Measurements from ENCODE around the gene AQP3. TPM values are rescaled to one million over a fixed set of nuclear protein-coding genes. Genes with fewer than 3 reads are reported as not detected.

The AQP3 gene
- total and polyA plus RNA-seq, 2 of the 13 experiments (the other 11 are each of a cell fraction or from before 2014, with no cell fraction given): 1.4 to 5.5 TPM

- CTCF ChIA-PET (ENCODE audit: low intra/inter-chr PET ratio, low total read pairs): no interaction called here
- H3K9me3 ChIP-seq (ENCODE audit: low read length): no peaks in the 10 kb centered on the region
- 43% methylated on average over 5 of the region's 5 CpGs for WGBS (ENCODE audit: low lambda C conversion rate)
- H3K79me2 ChIP-seq (ENCODE audit: insufficient read depth, low read length): no peaks in the 10 kb centered on the region
- H3K27me3 ChIP-seq (ENCODE audit: control insufficient read depth in 1 of 2, insufficient read depth in 2 of 2, low read length in 2 of 2): peaks cover 3 to 52% of the 10 kb centered on the region in 2 experiments; a peak in 4 of 5 replicates
- in situ Hi-C loops (cut with HindIII; ENCODE audit: extremely low pct_ligation_motif_present, low pct_unique_long_range_greater_than_20kb): no loop called here
- POLR2A ChIA-PET: interaction anchor here (2.1 kb wide), 1 partner anchor 50 kb away, joined by 9 read pairs; no protein-coding TSS in a partner anchor
- H3K9ac ChIP-seq (ENCODE audit: insufficient read depth, low read depth, low read length): no peak overlapping the region
- no peaks in the 10 kb centered on the region for H4K20me1 ChIP-seq (ENCODE audit: insufficient read depth, low read length)
- no peak overlapping the region for H3K4me2 ChIP-seq (ENCODE audit: low read depth, low read length)
- ATAC-seq: no peak
- no peak overlapping the region for H2AFZ ChIP-seq (ENCODE audit: low read length)
- H3K27ac ChIP-seq (ENCODE audit: extremely low read length, insufficient read depth, low read length): no peak overlapping the region
- no peak for DNase-seq (ENCODE audit: low spot score)
- no TSS peak for BruUV-seq (replicated peaks)
- no peak for FAIRE-seq
- H3K36me3 ChIP-seq (replicated peaks in 1 of 2; ENCODE audit: control insufficient read depth in 1 of 2, insufficient read depth in 2 of 2, low read length in 2 of 2): no peaks in the 10 kb centered on the region
- intact Hi-C loops (cut with micrococcal nuclease; ENCODE audit: unreplicated experiment): loop anchor here (5.0 kb wide), 1 partner anchor 50 kb away; no protein-coding TSS in a partner anchor
- peaks cover 59% of the 10 kb centered on the region for H3K4me1 ChIP-seq (ENCODE audit: insufficient read depth, low read length)
- H3K4me3 ChIP-seq (replicated peaks in 1 of 3; ENCODE audit: insufficient read depth in 1 of 3, low read depth in 2 of 3, low read length in 3 of 3): no peak overlapping the region
- TF ChIP-seq KAT8 (CRISPR knock-in tag; IDR thresholded peaks at IDR 0.05) (no peak), GATA4 (IDR thresholded peaks at IDR 0.05; ENCODE audit: borderline replicate concordance, low read depth) (no peak), FOXM1 (CRISPR knock-in tag; IDR thresholded peaks at IDR 0.05) (no peak), KDM6A (CRISPR knock-in tag; IDR thresholded peaks at IDR 0.05; ENCODE audit: low read depth) (no peak), ZNF619 (CRISPR knock-in tag; IDR thresholded peaks at IDR 0.05) (no peak), ZUFSP (CRISPR knock-in tag; IDR thresholded peaks at IDR 0.05; ENCODE audit: borderline replicate concordance) (no peak), TAF15 (IDR thresholded peaks at IDR 0.05; ENCODE audit: low read depth, low read length, poor library complexity, severe bottlenecking) (no peak), ARNT2 (CRISPR knock-in tag; IDR thresholded peaks at IDR 0.05; ENCODE audit: low read depth) (no peak), NR1H2 (CRISPR knock-in tag; IDR thresholded peaks at IDR 0.05; ENCODE audit: borderline replicate concordance, low read depth) (no peak), ZSCAN31 (CRISPR knock-in tag; IDR thresholded peaks at IDR 0.05; ENCODE audit: low read depth) (no peak), PCBP2 (optimal IDR thresholded peaks at IDR 0.05; ENCODE audit: low read depth, low read length, poor library complexity, severe bottlenecking) (no peak), ATF2 (CRISPR knock-in tag; IDR thresholded peaks at IDR 0.05) (no peak), ZNF788 (CRISPR knock-in tag; IDR thresholded peaks at IDR 0.05; ENCODE audit: borderline replicate concordance) (no peak), ZNF253 (CRISPR knock-in tag; IDR thresholded peaks at IDR 0.05; ENCODE audit: borderline replicate concordance) (no peak), MBD4 (IDR thresholded peaks at IDR 0.05; ENCODE audit: borderline replicate concordance, low read length) (no peak)
- TF ChIP-seq, protein P1, sequence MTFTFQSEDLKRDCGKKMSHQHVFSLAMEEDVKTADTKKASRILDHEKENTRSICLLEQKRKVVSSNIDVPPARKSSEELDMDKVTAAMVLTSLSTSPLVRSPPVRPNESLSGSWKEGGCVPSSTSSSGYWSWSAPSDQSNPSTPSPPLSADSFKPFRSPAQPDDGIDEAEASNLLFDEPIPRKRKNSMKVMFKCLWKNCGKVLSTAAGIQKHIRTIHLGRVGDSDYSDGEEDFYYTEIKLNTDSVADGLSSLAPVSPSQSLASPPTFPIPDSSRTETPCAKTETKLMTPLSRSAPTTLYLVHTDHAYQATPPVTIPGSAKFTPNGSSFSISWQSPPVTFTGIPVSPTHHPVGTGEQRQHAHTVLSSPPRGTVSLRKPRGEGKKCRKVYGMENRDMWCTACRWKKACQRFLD (CRISPR knock-in tag; IDR thresholded peaks at IDR 0.05; ENCODE audit: borderline replicate concordance): no peak
- TF ChIP-seq, protein P2, sequence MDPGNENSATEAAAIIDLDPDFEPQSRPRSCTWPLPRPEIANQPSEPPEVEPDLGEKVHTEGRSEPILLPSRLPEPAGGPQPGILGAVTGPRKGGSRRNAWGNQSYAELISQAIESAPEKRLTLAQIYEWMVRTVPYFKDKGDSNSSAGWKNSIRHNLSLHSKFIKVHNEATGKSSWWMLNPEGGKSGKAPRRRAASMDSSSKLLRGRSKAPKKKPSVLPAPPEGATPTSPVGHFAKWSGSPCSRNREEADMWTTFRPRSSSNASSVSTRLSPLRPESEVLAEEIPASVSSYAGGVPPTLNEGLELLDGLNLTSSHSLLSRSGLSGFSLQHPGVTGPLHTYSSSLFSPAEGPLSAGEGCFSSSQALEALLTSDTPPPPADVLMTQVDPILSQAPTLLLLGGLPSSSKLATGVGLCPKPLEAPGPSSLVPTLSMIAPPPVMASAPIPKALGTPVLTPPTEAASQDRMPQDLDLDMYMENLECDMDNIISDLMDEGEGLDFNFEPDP (CRISPR knock-in tag; conservative IDR thresholded peaks at IDR 0.05): no peak
- TF ChIP-seq, protein P3, sequence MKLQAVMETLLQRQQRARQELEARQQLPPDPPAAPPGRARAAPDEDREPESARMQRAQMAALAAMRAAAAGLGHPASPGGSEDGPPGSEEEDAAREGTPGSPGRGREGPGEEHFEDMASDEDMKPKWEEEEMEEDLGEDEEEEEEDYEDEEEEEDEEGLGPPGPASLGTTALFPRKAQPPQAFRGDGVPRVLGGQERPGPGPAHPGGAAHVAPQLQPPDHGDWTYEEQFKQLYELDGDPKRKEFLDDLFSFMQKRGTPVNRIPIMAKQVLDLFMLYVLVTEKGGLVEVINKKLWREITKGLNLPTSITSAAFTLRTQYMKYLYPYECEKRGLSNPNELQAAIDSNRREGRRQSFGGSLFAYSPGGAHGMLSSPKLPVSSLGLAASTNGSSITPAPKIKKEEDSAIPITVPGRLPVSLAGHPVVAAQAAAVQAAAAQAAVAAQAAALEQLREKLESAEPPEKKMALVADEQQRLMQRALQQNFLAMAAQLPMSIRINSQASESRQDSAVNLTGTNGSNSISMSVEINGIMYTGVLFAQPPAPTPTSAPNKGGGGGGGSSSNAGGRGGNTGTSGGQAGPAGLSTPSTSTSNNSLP (IDR thresholded peaks at IDR 0.05; ENCODE audit: low read depth, low read length): no peak
Observed at GRCh38 chr9:33416996-33417395, 30.4 kb downstream of the AQP3 start.

All from HepG2 (cell line).